ENCODE data around the gene NFIA.
"Not testable (repeated sequence)": the region's sequence is repeated elsewhere in the genome, so short reads cannot be mapped to it uniquely, and the experiment has no call there.

The NFIA gene

GRCh38 chr1:61461406-61462384 is 379.3 kb downstream of the NFIA start:
- no peak for DNase-seq

GRCh38 chr1:61462628-61463027 is 380.3 kb downstream of the NFIA start:
- DNase-seq, result no peak

GRCh38 chr1:61463220-61463619 is 380.9 kb downstream of the NFIA start:
- DNase-seq, result no peak

- not testable (repeated sequence) for DNase-seq
Measured at GRCh38 chr1:61467836-61468235, 385.5 kb downstream of the NFIA start.

DNA sequence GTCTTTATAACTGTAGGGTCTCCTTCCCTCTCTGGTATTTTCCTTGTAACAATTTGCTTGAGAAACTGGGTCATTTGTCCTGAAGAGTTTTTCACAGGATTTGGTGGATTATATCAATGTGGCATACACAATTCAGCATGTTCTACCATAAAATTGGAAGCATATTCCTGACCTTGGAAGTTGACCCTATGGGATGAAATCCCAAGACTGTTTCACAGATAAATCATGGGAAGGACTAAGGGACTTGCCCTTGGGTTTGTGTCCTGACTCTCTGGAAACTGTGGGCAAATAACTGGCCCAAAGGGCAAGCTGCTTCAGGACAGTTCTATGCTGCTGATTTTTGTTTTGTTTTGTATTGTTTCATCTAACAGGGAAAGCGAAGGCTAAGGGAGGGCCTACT is 387.0 kb downstream of the NFIA start:
- DNase-seq, result no peak

GRCh38 chr1:61472876-61473275 is 390.5 kb downstream of the NFIA start:
- DNase-seq, result no peak

DNA sequence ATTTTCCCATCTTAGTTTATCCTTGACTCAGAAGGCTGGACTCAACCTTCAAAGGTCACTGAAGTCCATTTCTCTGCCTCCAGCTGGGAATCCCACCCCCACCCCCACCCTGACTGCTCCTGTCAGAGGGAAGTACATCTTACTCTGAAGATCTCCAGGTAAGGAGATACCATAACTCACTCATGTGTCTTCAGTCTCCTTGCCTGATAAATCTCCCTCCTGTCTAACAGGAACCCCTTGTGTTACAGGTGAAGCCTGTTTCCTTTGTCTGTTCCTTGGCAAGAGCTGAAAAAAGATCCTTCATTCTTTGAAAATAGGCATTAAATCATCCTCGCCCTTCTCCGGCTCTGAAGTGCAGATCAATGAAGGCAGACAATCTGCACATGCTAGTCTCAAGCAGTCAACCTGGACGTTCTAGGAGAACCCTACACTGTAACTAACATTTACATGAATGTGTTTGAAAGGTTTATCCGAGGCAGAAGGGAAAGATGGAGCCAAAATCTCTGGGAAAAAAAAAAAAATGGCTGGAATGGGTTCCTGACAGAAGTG is 392.0 kb downstream of the NFIA start:
- no peak for DNase-seq

GRCh38 chr1:61474963-61475362 is 392.6 kb downstream of the NFIA start:
- no peak for DNase-seq

DNA sequence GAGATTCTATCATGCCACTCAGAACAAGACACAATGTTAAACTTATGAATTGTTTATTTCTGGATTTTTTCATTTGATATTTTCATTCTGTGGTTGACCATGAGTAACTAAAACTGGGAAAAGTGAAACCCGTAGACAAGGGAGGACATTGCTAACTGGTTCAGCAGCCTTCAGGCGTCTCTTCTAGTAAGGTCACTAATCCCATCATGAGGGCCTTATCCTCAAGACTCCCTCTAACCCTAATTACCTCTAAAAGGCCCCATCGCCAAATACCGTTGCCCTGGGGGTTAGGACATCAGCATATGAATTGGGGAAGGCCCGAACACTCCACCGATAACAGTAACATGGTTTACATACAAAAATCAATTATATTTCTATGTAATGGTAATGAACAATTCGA is 394.9 kb downstream of the NFIA start:
- DNase-seq, result no peak

- DNase-seq, result no peak
Measured at GRCh38 chr1:61480273-61480935, 398.0 kb downstream of the NFIA start.

- DNase-seq, result no peak
Measured at GRCh38 chr1:61481315-61481715, 399.0 kb downstream of the NFIA start.

- DNase-seq, result no peak
Measured at GRCh38 chr1:61482170-61482734, 399.9 kb downstream of the NFIA start.

GRCh38 chr1:61486783-61487536 is 404.6 kb downstream of the NFIA start:
- DNase-seq, result no peak

- DNase-seq, result no peak
Measured at GRCh38 chr1:61487801-61488200, 405.4 kb downstream of the NFIA start.

DNA sequence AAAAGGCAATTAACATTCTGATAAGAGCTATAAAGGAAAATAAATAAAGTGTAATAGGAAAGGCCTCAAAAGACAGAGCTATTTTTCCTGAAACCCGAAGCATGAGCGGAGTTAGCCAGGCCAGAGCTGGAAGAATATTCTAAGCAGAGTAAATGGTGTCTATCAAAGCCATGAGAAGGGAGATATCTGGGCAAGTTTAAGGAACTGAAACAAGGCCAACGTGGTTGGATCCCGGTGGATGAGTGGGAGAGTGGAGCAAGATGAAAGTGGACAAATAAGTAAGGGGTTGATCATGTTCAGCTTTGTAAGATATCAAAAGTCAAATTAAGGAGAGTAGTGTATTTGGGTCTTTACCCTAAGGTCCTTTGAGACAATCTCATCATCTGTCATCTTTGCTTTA is 408.6 kb downstream of the NFIA start:
- DNase-seq, result no peak

DNA sequence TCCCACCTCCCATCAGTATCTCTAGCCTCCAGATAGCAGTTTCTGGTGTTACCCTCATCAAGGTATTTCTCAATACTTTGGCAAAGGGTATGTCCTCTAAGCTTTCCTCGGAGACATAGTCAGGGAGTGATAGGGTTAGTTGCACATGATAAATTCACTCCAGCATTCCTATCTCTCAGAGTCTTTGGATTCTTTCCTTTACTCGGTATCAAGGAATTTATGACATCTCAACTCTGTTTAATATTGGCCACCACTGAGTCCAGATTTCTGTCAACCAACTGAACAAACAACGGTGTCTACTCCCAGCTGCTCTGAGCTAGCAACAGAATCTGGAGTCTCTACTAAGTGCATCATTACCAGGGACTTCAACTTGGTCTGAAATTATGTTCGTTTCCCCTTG is 409.1 kb downstream of the NFIA start:
- DNase-seq, result peak; percentile 58

DNA sequence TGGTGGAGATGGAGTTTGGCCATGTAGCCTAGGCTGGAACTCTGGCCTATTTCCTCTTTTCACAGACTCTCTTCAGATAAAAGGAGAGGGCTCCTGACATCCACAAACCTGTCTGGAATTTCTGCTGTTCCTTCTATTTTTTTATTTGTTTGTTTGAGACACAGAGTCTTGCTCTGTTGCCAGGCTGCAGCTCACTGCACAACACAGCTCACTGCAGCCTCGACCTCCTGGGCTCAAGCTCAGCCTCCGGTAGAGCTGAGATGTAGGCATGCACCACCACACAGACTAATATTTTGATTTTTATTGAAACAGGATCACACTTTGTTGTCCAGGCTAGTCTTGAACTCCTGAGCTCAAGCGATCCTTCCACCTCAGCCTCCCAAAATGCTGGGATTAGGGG is 411.6 kb downstream of the NFIA start:
- no peak for DNase-seq

DNA sequence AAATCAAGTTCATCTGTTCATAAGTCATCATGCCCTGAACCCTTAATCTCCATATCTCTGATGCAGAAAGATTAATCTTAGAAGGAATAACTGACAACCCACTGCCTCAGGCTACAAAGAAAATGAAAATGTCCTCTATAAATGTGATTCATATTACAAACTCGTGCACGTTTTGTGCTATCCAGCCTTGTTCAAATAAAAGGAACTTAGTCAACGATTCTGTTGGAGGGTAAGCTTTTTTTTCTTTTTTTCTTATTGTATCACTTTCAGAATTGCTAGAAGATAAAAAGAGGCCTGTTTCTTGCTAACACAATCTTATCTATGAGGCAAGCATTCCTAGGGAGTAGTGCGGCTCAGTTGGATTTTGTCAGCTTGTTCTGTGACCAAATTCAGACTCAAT is 414.1 kb downstream of the NFIA start:
- peak; percentile 32 for DNase-seq

DNA sequence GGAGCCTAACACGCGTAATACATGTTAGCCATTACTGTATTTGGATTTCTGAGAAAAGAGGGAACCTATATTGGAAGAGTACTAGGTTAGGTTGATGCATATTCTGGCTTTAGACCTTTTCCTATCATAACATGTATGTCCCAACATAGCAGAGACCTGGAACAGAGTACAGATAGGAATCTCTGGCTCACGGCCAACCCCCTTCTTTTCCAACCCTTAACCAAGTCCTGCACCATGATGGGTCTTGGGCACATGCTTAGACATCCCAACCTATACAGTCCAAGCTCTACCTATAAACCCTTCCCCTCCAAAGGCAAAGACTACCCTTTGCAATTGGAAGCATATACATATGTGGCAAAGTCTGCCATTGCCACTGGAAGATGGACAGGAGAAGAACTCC is 414.7 kb downstream of the NFIA start:
- DNase-seq, result no peak

- DNase-seq, result no peak
Measured at GRCh38 chr1:61498342-61498741, 416.0 kb downstream of the NFIA start.

DNA sequence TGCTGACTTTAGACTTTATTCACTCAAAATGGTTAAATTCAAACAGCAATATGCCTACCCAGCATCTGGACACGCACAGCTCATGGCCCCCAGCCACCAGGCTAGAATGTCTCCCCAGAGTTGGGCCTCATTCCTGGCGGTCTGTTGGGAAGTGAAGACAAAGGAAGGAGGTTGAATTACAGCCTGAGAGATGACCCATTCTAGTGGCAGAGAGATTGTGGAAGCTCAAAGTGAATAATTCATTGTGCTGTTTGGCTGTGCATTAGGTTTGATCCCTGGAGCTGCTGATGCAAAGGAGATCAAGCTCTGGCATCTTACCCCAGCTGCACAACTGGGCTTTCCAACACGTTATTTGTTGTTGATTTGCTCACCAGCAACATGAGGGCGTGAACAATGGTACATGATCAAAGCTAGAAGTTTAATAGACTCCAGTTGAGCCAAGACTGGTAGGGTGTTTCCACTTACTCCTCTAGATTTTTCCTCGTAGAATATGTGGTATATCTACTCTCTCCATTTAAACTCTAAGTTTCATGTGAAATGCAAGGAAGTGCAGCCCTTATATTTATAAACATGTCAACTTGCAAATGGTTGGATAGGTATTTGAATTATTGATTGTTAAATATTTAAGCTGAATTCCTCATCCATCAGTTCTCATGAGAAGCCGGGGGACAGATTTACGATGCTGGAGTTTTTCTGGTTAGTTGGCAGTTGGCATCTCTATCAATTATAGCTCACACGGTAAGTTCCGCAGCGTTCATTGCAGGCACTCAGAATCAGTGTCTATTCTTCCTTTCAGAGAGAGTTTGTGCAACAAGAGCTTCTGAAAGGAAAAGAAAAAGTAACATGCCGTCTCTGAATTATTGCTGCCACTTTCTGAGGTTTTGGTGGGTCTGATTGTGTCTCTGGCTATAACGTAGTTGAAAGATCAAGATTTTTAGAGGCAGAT is 419.9 kb downstream of the NFIA start:
- DNase-seq, result peak; percentile 25

All from fibroblast of skin of abdomen (primary cell).